Fibroblast of lung (primary cell): ENCODE results near the gene MATN4. TPM values are rescaled to one million over a fixed set of nuclear protein-coding genes. Genes with fewer than 3 reads are reported as not detected.

ENCODE experiments used
- DNase-seq, 2 donors: peaks; one replicate each; pipeline versions ENCODE4 v3.0.0 to v3.0.0-alpha.2; 2010; ENCODE audit warnings: low read depth in 2 of 2
- H2AFZ ChIP-seq: 2 replicates; pipeline ENCODE4 v1.5.1; 2012; ENCODE audit warnings: low read length, control low read depth, inconsistent platforms
- H3K27ac ChIP-seq: 2 replicates; pipeline ENCODE4 v1.5.1; 2011; ENCODE audit warnings: low read length, control low read depth; ENCODE audit not compliant: insufficient read depth
- H3K27me3 ChIP-seq: 2 replicates; pipeline ENCODE4 v1.5.1; 2011; ENCODE audit warnings: mild to moderate bottlenecking, low read length; ENCODE audit not compliant: control insufficient read depth, insufficient read depth
- H3K36me3 ChIP-seq: 2 replicates; pipeline ENCODE4 v1.5.1; 2011; ENCODE audit warnings: low read length; ENCODE audit not compliant: control insufficient read depth, insufficient read depth
- H3K4me1 ChIP-seq: 2 replicates; pipeline ENCODE4 v1.5.1; 2011; ENCODE audit warnings: low read length; ENCODE audit not compliant: control insufficient read depth, insufficient read depth; ENCODE audit errors: extremely low read depth
- H3K4me2 ChIP-seq: 2 replicates; pipeline ENCODE4 v1.5.1; 2011; ENCODE audit warnings: low read length, control low read depth; ENCODE audit not compliant: insufficient read depth; ENCODE audit errors: extremely low read depth
- H3K4me3 ChIP-seq, 4 experiments: fragments of 200-600 bp in 1 of 4; sonication (generic) in 1 of 4; replicated peaks in 1 of 4; 2 replicates each; pipeline ENCODE4 v1.5.1; 2011 to 2016; ENCODE audit warnings: low read length in 4 of 4, low read depth in 3 of 4, mild to moderate bottlenecking in 3 of 4, control low read depth in 2 of 4, inconsistent platforms in 1 of 4, mixed read lengths in 1 of 4; ENCODE audit not compliant: insufficient read depth in 1 of 4; ENCODE audit errors: control extremely low read depth in 1 of 4
- H3K79me2 ChIP-seq: 2 replicates; pipeline ENCODE4 v1.5.1; 2012; ENCODE audit warnings: mild to moderate bottlenecking, low read length, inconsistent platforms; ENCODE audit not compliant: control insufficient read depth, insufficient read depth
- H3K9ac ChIP-seq: 2 replicates; pipeline ENCODE4 v1.5.1; 2011; ENCODE audit warnings: mild to moderate bottlenecking, low read length, control low read depth; ENCODE audit not compliant: insufficient read depth
- H3K9me3 ChIP-seq: 2 replicates; pipeline ENCODE4 v1.5.1; 2012; ENCODE audit warnings: low read depth, low read length; ENCODE audit not compliant: control insufficient read depth, insufficient read depth
- H4K20me1 ChIP-seq: 2 replicates; pipeline ENCODE4 v1.5.1; 2011; ENCODE audit warnings: low read length; ENCODE audit not compliant: control insufficient read depth, insufficient read depth; ENCODE audit errors: extremely low read depth
- EZH2 ChIP-seq: IDR thresholded peaks from 2 replicates; pipeline ENCODE4 v1.5.1; 2012; ENCODE audit warnings: low read length, control low read depth, mild to moderate bottlenecking; ENCODE audit errors: missing control alignments
- polyA plus RNA-seq, 2 donors: library from polyadenylated mRNA; depleted of rRNA in 1 of 2; stranded (reverse) in 1 of 2; unstranded in 1 of 2; fragments of >200 nt; gene quantifications; 2 replicates each; pipeline ENCODE4 v1.2.1, GENCODE V29; 2011 to 2012; ENCODE audit warnings: missing spikeins in 1 of 2
- total RNA-seq: library from RNA; depleted of rRNA; stranded (reverse); fragments of >200 nt; gene quantifications from 2 replicates; pipeline ENCODE4 v1.2.1, GENCODE V29; 2014
- TF ChIP-seq, protein P1 (sequence below), 2 donors: IDR thresholded peaks in 1 of 2; conservative IDR thresholded peaks in 1 of 2; 1 replicate in 1 of 2; 2 replicates in 1 of 2; pipeline ENCODE4 v1.5.1; 2011 to 2012; ENCODE audit warnings: low read length in 2 of 2, control low read depth in 1 of 2, inconsistent platforms in 1 of 2, low read depth in 1 of 2, mild to moderate bottlenecking in 1 of 2

MATN4 gene
- total and polyA plus RNA-seq, 2 donors (not counting 1 experiment from before 2014, with no cell fraction given): under 0.01 to 0.06 TPM

DNA sequence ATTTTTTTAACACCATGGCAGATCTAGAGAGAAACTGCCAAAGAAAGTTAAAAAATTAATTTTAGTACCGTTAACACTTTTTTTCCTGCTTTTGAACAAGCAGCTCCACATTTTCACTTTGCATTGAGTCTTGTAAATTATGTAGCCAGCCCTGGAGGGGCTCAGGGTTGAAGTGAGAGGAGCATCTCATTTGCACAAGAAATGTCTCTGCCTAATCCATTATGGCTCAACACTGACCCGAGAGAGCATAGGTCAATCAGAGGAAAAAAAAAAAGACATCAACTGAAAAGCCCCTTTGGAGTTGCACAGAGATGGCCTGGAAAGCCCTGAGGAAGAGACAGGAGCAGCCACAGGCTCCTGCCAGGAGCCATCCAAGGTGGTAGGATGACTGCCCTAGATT lies 49.4 kb downstream of the MATN4 start:
- H3K4me3 ChIP-seq: no peak overlapping the region
- no peak overlapping the region for H3K27ac ChIP-seq
- no peak overlapping the region for H3K9ac ChIP-seq
- H2AFZ ChIP-seq: no peak overlapping the region
- H3K4me1 ChIP-seq: no peaks in the 10 kb centered on the region
- H3K36me3 ChIP-seq: no peaks in the 10 kb centered on the region
- TF ChIP-seq, protein P1, sequence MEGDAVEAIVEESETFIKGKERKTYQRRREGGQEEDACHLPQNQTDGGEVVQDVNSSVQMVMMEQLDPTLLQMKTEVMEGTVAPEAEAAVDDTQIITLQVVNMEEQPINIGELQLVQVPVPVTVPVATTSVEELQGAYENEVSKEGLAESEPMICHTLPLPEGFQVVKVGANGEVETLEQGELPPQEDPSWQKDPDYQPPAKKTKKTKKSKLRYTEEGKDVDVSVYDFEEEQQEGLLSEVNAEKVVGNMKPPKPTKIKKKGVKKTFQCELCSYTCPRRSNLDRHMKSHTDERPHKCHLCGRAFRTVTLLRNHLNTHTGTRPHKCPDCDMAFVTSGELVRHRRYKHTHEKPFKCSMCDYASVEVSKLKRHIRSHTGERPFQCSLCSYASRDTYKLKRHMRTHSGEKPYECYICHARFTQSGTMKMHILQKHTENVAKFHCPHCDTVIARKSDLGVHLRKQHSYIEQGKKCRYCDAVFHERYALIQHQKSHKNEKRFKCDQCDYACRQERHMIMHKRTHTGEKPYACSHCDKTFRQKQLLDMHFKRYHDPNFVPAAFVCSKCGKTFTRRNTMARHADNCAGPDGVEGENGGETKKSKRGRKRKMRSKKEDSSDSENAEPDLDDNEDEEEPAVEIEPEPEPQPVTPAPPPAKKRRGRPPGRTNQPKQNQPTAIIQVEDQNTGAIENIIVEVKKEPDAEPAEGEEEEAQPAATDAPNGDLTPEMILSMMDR (conservative IDR thresholded peaks at IDR 0.05 in 1 of 2, IDR thresholded peaks at IDR 0.05 in 1 of 2; ENCODE audit: low read depth in 1 of 2, low read length in 2 of 2): no peak
- no peak for TF ChIP-seq EZH2
- no peak for DNase-seq
- no peaks in the 10 kb centered on the region for H4K20me1 ChIP-seq
- H3K9me3 ChIP-seq: no peaks in the 10 kb centered on the region
- H3K79me2 ChIP-seq: no peaks in the 10 kb centered on the region
- no peak overlapping the region for H3K4me2 ChIP-seq
- peaks cover 2% of the 10 kb centered on the region for H3K27me3 ChIP-seq

GRCh38 chr20:45258259-45258658 lies 49.8 kb downstream of the MATN4 start:
- no peaks in the 10 kb centered on the region for H3K79me2 ChIP-seq
- no peak overlapping the region for H2AFZ ChIP-seq
- peaks cover 2% of the 10 kb centered on the region for H3K27me3 ChIP-seq
- H3K9ac ChIP-seq: no peak overlapping the region
- DNase-seq: no peak
- no peak overlapping the region for H3K4me3 ChIP-seq
- H3K4me1 ChIP-seq: no peaks in the 10 kb centered on the region
- no peak for TF ChIP-seq EZH2
- TF ChIP-seq, protein P1 (conservative IDR thresholded peaks at IDR 0.05 in 1 of 2, IDR thresholded peaks at IDR 0.05 in 1 of 2; ENCODE audit: low read depth in 1 of 2, low read length in 2 of 2): no peak
- no peaks in the 10 kb centered on the region for H4K20me1 ChIP-seq
- H3K4me2 ChIP-seq: no peak overlapping the region
- no peak overlapping the region for H3K27ac ChIP-seq
- no peaks in the 10 kb centered on the region for H3K36me3 ChIP-seq
- H3K9me3 ChIP-seq: no peaks in the 10 kb centered on the region

- H4K20me1 ChIP-seq: no peaks in the 10 kb centered on the region
- H3K79me2 ChIP-seq: no peaks in the 10 kb centered on the region
- no peak overlapping the region for H3K4me3 ChIP-seq
- H3K4me2 ChIP-seq: no peak overlapping the region
- H3K9ac ChIP-seq: no peak overlapping the region
- H3K27ac ChIP-seq: no peak overlapping the region
- no peaks in the 10 kb centered on the region for H3K9me3 ChIP-seq
- H3K27me3 ChIP-seq: peaks cover 2% of the 10 kb centered on the region
- TF ChIP-seq EZH2: no peak
- TF ChIP-seq, protein P1 (conservative IDR thresholded peaks at IDR 0.05 in 1 of 2, IDR thresholded peaks at IDR 0.05 in 1 of 2; ENCODE audit: low read depth in 1 of 2, low read length in 2 of 2): no peak
- H3K4me1 ChIP-seq: no peaks in the 10 kb centered on the region
- no peaks in the 10 kb centered on the region for H3K36me3 ChIP-seq
- H2AFZ ChIP-seq: no peak overlapping the region
- DNase-seq: no peak
Measured at GRCh38 chr20:45257711-45258110, 50.4 kb downstream of the MATN4 start.
